Measurements from ENCODE around the gene TAF1. TPM values are rescaled to one million over a fixed set of nuclear protein-coding genes. Genes with fewer than 3 reads are reported as not detected.
"Not testable (repeated sequence)": the region's sequence is repeated elsewhere in the genome, so short reads cannot be mapped to it uniquely, and the experiment has no call there.

Gene TAF1
- polyA plus RNA-seq, 1 donor from 2014 or later, result 29.5 TPM

GRCh38 chrX:71450433-71451106 is 84.4 kb downstream of the TAF1 start:
- TF ChIP-seq POLR2AphosphoS5 (IDR thresholded peaks at IDR 0.05) (no peak), REST (IDR thresholded peaks at IDR 0.05; ENCODE audit: borderline replicate concordance) (no peak), MXI1 (conservative IDR thresholded peaks at IDR 0.05; ENCODE audit: poor library complexity, severe bottlenecking) (no peak), CTCF (IDR thresholded peaks at IDR 0.05; ENCODE audit: poor library complexity, severe bottlenecking) (no peak), TAF1 (IDR thresholded peaks at IDR 0.05; ENCODE audit: low read depth) (no peak)
- no peaks in the 10 kb centered on the region for H3F3A ChIP-seq (ENCODE audit: insufficient read depth, low read length, poor library complexity, severe bottlenecking)
- no peaks in the 10 kb centered on the region for H3K9me2 ChIP-seq (ENCODE audit: insufficient read depth, low read length)
- no peaks in the 10 kb centered on the region for H3K79me2 ChIP-seq (replicated peaks; ENCODE audit: insufficient read depth, low read length)
- no peak overlapping the region for H3K4me2 ChIP-seq (ENCODE audit: low read length)
- no peak overlapping the region for H3K27ac ChIP-seq (ENCODE audit: low read length)
- no peak overlapping the region for H2AFZ ChIP-seq (ENCODE audit: low read depth, low read length)
- no peak overlapping the region for H3K9ac ChIP-seq (ENCODE audit: low read length)
- H3K9me3 ChIP-seq (ENCODE audit: low read length), result no peaks in the 10 kb centered on the region
- no peaks in the 10 kb centered on the region for H3K27me3 ChIP-seq (ENCODE audit: insufficient read depth, low read depth, low read length)
- H3K4me3 ChIP-seq (ENCODE audit: low read length), result no peak overlapping the region
- H3K36me3 ChIP-seq (ENCODE audit: insufficient read depth, low read length), result no peaks in the 10 kb centered on the region
- no peaks in the 10 kb centered on the region for H4K20me1 ChIP-seq (ENCODE audit: insufficient read depth)

- not testable (repeated sequence) for H3K9me2 ChIP-seq (ENCODE audit: insufficient read depth, low read length); H3K9me3 ChIP-seq (ENCODE audit: low read length); H3K4me3 ChIP-seq (ENCODE audit: low read length); H3K79me2 ChIP-seq (replicated peaks; ENCODE audit: insufficient read depth, low read length); H3F3A ChIP-seq (ENCODE audit: insufficient read depth, low read length, poor library complexity, severe bottlenecking); H2AFZ ChIP-seq (ENCODE audit: low read depth, low read length); H4K20me1 ChIP-seq (ENCODE audit: insufficient read depth); H3K27me3 ChIP-seq (ENCODE audit: insufficient read depth, low read depth, low read length); H3K9ac ChIP-seq (ENCODE audit: low read length); H3K36me3 ChIP-seq (ENCODE audit: insufficient read depth, low read length); H3K27ac ChIP-seq (ENCODE audit: low read length); H3K4me2 ChIP-seq (ENCODE audit: low read length)
Measured at GRCh38 chrX:71451518-71451917, 85.4 kb downstream of the TAF1 start.

GRCh38 chrX:71453056-71453455 is 86.9 kb downstream of the TAF1 start:
- Histone ChIP-seq H2AFZ (ENCODE audit: low read depth, low read length) (no peak overlapping the region), H3K79me2 (replicated peaks; ENCODE audit: insufficient read depth, low read length) (no peaks in the 10 kb centered on the region), H3K36me3 (ENCODE audit: insufficient read depth, low read length) (no peaks in the 10 kb centered on the region), H3K9me3 (ENCODE audit: low read length) (no peaks in the 10 kb centered on the region), H3K4me3 (ENCODE audit: low read length) (no peak overlapping the region), H4K20me1 (ENCODE audit: insufficient read depth) (no peaks in the 10 kb centered on the region), H3F3A (ENCODE audit: insufficient read depth, low read length, poor library complexity, severe bottlenecking) (no peaks in the 10 kb centered on the region), H3K4me2 (ENCODE audit: low read length) (no peak overlapping the region), H3K9me2 (ENCODE audit: insufficient read depth, low read length) (no peaks in the 10 kb centered on the region), H3K27me3 (ENCODE audit: insufficient read depth, low read depth, low read length) (no peaks in the 10 kb centered on the region), H3K9ac (ENCODE audit: low read length) (no peak overlapping the region), H3K27ac (ENCODE audit: low read length) (no peak overlapping the region)
- TF ChIP-seq POLR2AphosphoS5 (IDR thresholded peaks at IDR 0.05) (no peak), MXI1 (conservative IDR thresholded peaks at IDR 0.05; ENCODE audit: poor library complexity, severe bottlenecking) (no peak), CTCF (IDR thresholded peaks at IDR 0.05; ENCODE audit: poor library complexity, severe bottlenecking) (no peak), RAD21 (conservative IDR thresholded peaks at IDR 0.05) (no peak), TAF1 (IDR thresholded peaks at IDR 0.05; ENCODE audit: low read depth) (no peak), EZH2 (IDR thresholded peaks at IDR 0.05; ENCODE audit: borderline replicate concordance, insufficient read depth, low read length, poor library complexity, severe bottlenecking) (no peak), REST (IDR thresholded peaks at IDR 0.05; ENCODE audit: borderline replicate concordance) (no peak), SMC3 (conservative IDR thresholded peaks at IDR 0.05; ENCODE audit: poor library complexity) (no peak), EP300 (conservative IDR thresholded peaks at IDR 0.05; ENCODE audit: poor library complexity, severe bottlenecking) (no peak)

Data from neural cell (in vitro differentiated cells).